ENCODE results near the gene UBXN7.
"Not testable (repeated sequence)": the region's sequence is repeated elsewhere in the genome, so short reads cannot be mapped to it uniquely, and the experiment has no call there.

The UBXN7 gene

DNA sequence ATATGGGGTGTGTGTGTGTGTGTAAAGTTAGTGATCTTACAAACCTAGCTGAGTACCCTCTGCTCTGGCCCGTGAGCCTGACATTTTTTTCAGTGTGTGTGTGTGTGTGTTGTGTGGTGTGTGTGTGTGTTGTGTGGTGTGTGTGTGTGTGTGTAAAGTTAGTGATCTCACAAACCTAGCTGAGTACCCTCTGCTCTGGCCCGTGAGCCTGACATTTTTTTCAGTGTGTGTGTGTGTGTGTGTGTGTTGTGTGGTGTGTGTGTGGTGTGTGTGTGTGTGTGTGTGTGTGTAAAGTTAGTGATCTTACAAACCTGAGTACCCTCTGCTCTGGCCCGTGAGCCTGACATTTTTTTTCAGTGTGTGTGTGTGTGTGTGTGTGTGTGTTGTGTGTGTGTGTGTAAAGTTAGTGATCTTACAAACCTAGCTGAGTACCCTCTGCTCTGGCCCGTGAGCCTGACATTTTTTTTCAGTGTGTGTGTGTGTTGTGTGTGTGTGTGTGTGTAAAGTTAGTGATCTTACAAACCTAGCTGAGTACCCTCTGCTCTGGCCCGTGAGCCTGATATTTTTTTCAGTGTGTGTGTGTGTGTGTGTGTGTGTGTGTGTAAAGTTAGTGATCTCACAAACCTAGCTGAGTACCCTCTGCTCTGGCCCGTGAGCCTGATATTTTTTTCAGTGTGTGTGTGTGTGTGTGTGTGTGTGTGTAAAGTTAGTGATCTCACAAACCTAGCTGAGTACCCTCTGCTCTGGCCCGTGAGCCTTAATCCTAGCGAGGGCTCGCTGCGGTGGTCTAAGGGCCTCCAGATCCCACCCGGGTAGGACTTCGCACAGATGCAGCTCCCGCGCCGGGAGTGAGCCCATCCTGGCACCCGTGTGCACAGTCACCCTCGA lies 115.2 kb downstream of the UBXN7 start:
- DNase-seq (ENCODE audit: low spot score): not testable (repeated sequence)

DNA sequence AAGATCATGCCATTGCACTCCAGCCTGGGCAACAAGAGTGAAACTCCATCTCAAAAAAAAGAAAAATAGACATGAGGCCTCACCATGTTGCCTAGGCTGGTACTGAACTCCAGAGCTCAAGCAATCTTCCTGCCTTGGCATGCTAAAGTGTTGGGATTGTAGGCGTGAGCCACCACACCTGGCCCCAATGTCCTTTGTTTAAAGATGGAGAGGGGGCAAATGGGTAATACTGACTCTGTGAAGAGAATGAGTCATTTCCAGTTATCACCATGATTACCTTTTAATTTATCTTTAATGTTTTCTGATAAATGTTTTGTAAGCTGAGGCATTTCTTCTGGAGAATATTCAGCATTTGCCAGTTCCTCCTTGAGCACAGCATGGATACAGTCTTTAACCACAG lies 116.4 kb downstream of the UBXN7 start:
- no peak for DNase-seq (ENCODE audit: low spot score)

DNA sequence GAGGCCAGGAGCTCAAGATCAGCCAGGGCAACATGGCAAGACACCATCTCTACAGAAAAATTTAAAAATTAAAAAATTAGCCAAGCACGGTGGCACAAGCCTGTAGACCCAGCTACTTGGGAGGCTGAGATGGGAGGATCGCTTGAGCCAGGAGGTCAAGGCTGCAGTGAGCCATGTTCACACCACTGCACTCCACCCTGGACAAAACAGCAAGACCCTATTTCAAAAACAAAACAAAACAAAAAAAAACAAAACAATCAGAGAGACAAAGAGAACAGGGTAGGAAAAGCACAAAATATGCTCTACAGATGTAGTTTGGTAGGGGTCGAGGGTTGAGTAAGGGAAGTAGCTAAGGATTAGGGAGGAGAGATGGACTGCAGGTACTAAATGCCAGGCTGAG lies 117.6 kb downstream of the UBXN7 start:
- no peak for DNase-seq (ENCODE audit: low spot score)

DNA sequence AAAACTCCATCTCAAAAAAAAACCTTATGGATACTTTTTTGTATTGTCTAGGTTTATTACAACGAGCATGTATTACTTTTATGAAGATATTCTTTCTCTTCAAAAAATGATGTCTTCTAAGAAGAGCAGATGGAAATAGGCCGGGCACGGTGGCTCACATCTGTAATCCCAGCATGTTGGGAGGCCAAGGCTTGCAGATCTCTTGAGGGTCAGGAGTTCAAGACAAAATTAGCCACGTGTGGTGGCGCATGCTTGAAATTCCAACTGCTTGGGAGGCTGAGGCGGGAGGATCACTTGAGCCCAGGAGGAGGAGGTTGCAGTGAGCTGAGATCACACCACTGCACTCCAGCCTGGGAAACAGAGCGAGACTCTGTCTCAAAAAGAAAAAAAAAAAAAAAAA lies 118.1 kb downstream of the UBXN7 start:
- not testable (repeated sequence) for DNase-seq (ENCODE audit: low spot score)

DNA sequence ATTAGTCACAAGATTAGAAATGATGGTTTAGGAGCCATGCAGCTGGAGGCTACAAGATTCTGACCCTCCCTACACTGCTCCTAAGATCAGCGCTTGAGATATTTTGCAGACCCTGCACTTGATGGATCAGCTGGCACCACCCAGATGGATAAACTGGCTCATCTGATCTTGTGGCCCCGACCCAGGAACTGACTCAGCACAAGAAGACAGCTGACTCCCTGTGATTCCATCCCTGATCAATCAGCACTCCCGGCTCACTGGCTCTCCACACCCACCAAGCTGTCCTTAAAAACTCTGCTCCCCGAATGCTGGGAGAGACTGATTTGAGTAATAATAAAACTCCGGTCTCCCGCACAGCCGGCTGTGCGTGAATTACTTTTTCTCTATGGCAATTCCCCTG lies 129.3 kb downstream of the UBXN7 start:
- DNase-seq (ENCODE audit: low spot score): not testable (repeated sequence)

DNA sequence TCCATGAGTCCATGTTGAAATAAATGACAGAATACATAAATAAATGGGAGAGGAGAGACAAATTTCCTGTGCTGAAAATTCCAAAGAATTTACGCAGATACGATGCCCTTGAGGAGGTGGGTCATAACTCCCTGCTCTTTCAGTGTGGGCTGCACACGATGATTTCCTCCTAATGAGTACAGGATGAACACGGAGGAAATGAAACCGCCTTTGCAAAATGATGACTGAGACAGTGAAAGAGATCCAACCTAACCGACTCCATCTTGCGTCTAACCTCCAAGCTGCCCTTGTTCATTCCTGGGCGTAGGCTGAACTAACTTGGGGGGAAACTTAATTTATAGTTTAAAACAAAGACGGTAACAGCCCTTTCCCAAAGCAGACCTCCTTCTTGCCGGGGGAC lies 129.7 kb downstream of the UBXN7 start:
- not testable (repeated sequence) for DNase-seq (ENCODE audit: low spot score)

DNA sequence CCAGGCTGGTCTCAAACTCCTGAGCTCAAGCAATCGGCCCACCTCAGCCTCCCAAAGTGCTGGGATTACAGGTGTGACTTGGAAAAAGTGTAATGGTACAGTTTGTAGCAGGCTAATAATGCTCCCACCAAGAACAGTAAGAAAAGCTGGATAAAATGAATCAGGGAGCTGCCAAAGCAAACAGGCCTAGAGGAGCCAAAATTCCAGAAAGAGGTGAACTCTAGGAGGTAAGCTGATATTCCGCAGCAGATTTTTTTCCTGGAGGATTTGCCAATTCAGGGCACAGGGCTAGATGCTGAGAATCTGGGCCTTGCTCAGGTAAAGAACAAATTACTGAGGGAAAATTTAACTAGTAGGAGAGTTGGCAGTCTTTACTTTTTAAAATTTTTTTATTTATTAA lies 133.7 kb downstream of the UBXN7 start:
- no peak for DNase-seq (ENCODE audit: low spot score)

Measured in HuH-7 (cell line).